Measurements from ENCODE around the gene MRPL48. TPM values are rescaled to one million over a fixed set of nuclear protein-coding genes. Genes with fewer than 3 reads are reported as not detected.
"Not testable (repeated sequence)": the region's sequence is repeated elsewhere in the genome, so short reads cannot be mapped to it uniquely, and the experiment has no call there.

MRPL48 gene
- total RNA-seq, 1 donor from 2014 or later = 27.2 TPM

- Histone ChIP-seq H3K9me3 (ENCODE audit: low read depth) (no peaks in the 10 kb centered on the region), H3K4me2 (no peak overlapping the region), H3K27me3 (no peaks in the 10 kb centered on the region), H3K9ac (no peak overlapping the region), H4K20me1 (ENCODE audit: low read depth) (peaks cover 51% of the 10 kb centered on the region), H3F3A (ENCODE audit: low read depth) (no peaks in the 10 kb centered on the region), H3K4me1 (no peaks in the 10 kb centered on the region), H3K4me3 (no peak overlapping the region), H3K36me3 (no peaks in the 10 kb centered on the region), H3K27ac (no peak overlapping the region), H2AFZ (replicated peaks) (no peak overlapping the region), H3K79me2 (ENCODE audit: low read depth) (peaks cover 97% of the 10 kb centered on the region)
- H3K4me1 Mint-ChIP-seq = no peaks in the 10 kb centered on the region
- no peak overlapping the region for H3K27ac Mint-ChIP-seq
- no peak for DNase-seq (ENCODE audit: low spot score)
- TF ChIP-seq EZH2phosphoT487 (IDR thresholded peaks at IDR 0.05) (no peak), EZH2 (IDR thresholded peaks at IDR 0.05) (no peak), CTCF (IDR thresholded peaks at IDR 0.05) (no peak)
- no peaks in the 10 kb centered on the region for H3K9me3 Mint-ChIP-seq
- no peak overlapping the region for H3K4me3 Mint-ChIP-seq
- peaks cover 6% of the 10 kb centered on the region for H3K36me3 Mint-ChIP-seq
- no peaks in the 10 kb centered on the region for H3K27me3 Mint-ChIP-seq (ENCODE audit: insufficient read depth, low read depth)
Measured at GRCh38 chr11:73750228-73750627, 37.4 kb upstream of the MRPL48 start.

- H3K4me3 Mint-ChIP-seq; H3K27me3 ChIP-seq; H3K27me3 Mint-ChIP-seq (ENCODE audit: insufficient read depth, low read depth); H3K27ac ChIP-seq; H3K4me2 ChIP-seq; DNase-seq (ENCODE audit: low spot score); H3K4me1 Mint-ChIP-seq; H3K36me3 Mint-ChIP-seq; H3K27ac Mint-ChIP-seq; H3K4me1 ChIP-seq; H3K36me3 ChIP-seq; H3F3A ChIP-seq (ENCODE audit: low read depth); H2AFZ ChIP-seq (replicated peaks); H3K9me3 Mint-ChIP-seq; H3K9me3 ChIP-seq (ENCODE audit: low read depth); H3K4me3 ChIP-seq; H3K9ac ChIP-seq: not testable (repeated sequence)
- Histone ChIP-seq H4K20me1 (ENCODE audit: low read depth) (peaks cover 47% of the 10 kb centered on the region), H3K79me2 (ENCODE audit: low read depth) (peaks cover 97% of the 10 kb centered on the region)
Measured at GRCh38 chr11:73750862-73751261, 36.8 kb upstream of the MRPL48 start.

- TF ChIP-seq EZH2 (IDR thresholded peaks at IDR 0.05) = no peak
- TF ChIP-seq CTCF (IDR thresholded peaks at IDR 0.05) = no peak
- TF ChIP-seq EZH2phosphoT487 (IDR thresholded peaks at IDR 0.05) = no peak
- Mint-ChIP-seq H3K27me3 (ENCODE audit: insufficient read depth, low read depth) (no peaks in the 10 kb centered on the region), H3K4me3 (no peak overlapping the region), H3K27ac (no peak overlapping the region), H3K4me1 (no peaks in the 10 kb centered on the region), H3K36me3 (peaks cover 8% of the 10 kb centered on the region), H3K9me3 (no peaks in the 10 kb centered on the region)
- H3K36me3 ChIP-seq = no peaks in the 10 kb centered on the region
- H3K27ac ChIP-seq = no peak overlapping the region
- no peaks in the 10 kb centered on the region for H3F3A ChIP-seq (ENCODE audit: low read depth)
- no peak overlapping the region for H2AFZ ChIP-seq (replicated peaks)
- no peak for DNase-seq (ENCODE audit: low spot score)
- no peak overlapping the region for H3K9ac ChIP-seq
- H3K27me3 ChIP-seq = no peaks in the 10 kb centered on the region
- H3K4me3 ChIP-seq = no peak overlapping the region
- H3K4me1 ChIP-seq = no peaks in the 10 kb centered on the region
- H4K20me1 ChIP-seq (ENCODE audit: low read depth) = peaks cover 41% of the 10 kb centered on the region
- peaks cover 97% of the 10 kb centered on the region for H3K79me2 ChIP-seq (ENCODE audit: low read depth)
- no peak overlapping the region for H3K4me2 ChIP-seq
- no peaks in the 10 kb centered on the region for H3K9me3 ChIP-seq (ENCODE audit: low read depth)
Measured at GRCh38 chr11:73752216-73752867, 35.3 kb upstream of the MRPL48 start.

GRCh38 chr11:73752903-73753302 lies 34.8 kb upstream of the MRPL48 start:
- Mint-ChIP-seq H3K27me3 (ENCODE audit: insufficient read depth, low read depth) (no peaks in the 10 kb centered on the region), H3K4me1 (peaks cover 4% of the 10 kb centered on the region), H3K9me3 (no peaks in the 10 kb centered on the region), H3K4me3 (no peak overlapping the region), H3K27ac (peak overlapping the region; percentile 26), H3K36me3 (peaks cover 8% of the 10 kb centered on the region)
- Histone ChIP-seq H3K9ac (no peak overlapping the region), H3K27ac (no peak overlapping the region), H2AFZ (replicated peaks) (no peak overlapping the region), H3K4me2 (no peak overlapping the region), H3K9me3 (ENCODE audit: low read depth) (no peaks in the 10 kb centered on the region), H3K4me3 (no peak overlapping the region), H4K20me1 (ENCODE audit: low read depth) (peaks cover 36% of the 10 kb centered on the region), H3K27me3 (no peaks in the 10 kb centered on the region), H3K36me3 (no peaks in the 10 kb centered on the region), H3K4me1 (peaks cover 6% of the 10 kb centered on the region), H3K79me2 (ENCODE audit: low read depth) (peaks cover 97% of the 10 kb centered on the region), H3F3A (ENCODE audit: low read depth) (no peaks in the 10 kb centered on the region)
- TF ChIP-seq EZH2phosphoT487 (IDR thresholded peaks at IDR 0.05) = no peak
- no peak for TF ChIP-seq CTCF (IDR thresholded peaks at IDR 0.05)
- no peak for TF ChIP-seq EZH2 (IDR thresholded peaks at IDR 0.05)
- DNase-seq (ENCODE audit: low spot score) = peak; percentile 5
